Psoas muscle (tissue), 8 donors: ENCODE data around the gene ARHGAP42. TPM values are rescaled to one million over a fixed set of nuclear protein-coding genes. Genes with fewer than 3 reads are reported as not detected.

Experiments
- ATAC-seq, 4 donors: fragments of 200-7000 bp; cut with Tn5 transposase; one replicate each; pipeline ENCODE4 v1.9.1; 2020; ENCODE audit warnings: moderate library complexity in 3 of 4, mild to moderate bottlenecking in 2 of 4
- DNase-seq, 2 donors: peaks; one replicate each; pipeline ENCODE4 v3.0.0-alpha.2; 2020
- H3K27ac ChIP-seq: fragments of 200-600 bp; one replicate; pipeline ENCODE4 v1.8.0; 2022
- H3K27me3 ChIP-seq, 3 donors: fragments of 200-600 bp in 1 of 3; one replicate each; pipeline versions ENCODE4 v1.6.1 to v1.8.0; 2013 to 2022; ENCODE audit warnings: low read length in 2 of 3, mild to moderate bottlenecking in 2 of 3, moderate library complexity in 1 of 3; ENCODE audit not compliant: insufficient read depth in 3 of 3
- H3K36me3 ChIP-seq, 2 donors: fragments of 200-600 bp in 1 of 2; one replicate each; pipeline versions ENCODE4 v1.6.1 to v1.8.0; 2013 to 2022; ENCODE audit warnings: low read depth in 1 of 2, mild to moderate bottlenecking in 1 of 2, moderate library complexity in 1 of 2; ENCODE audit not compliant: insufficient read depth in 1 of 2
- H3K4me1 ChIP-seq: fragments of 200-600 bp; one replicate; pipeline ENCODE4 v1.8.0; 2022
- H3K4me3 ChIP-seq: fragments of 200-600 bp; one replicate; pipeline ENCODE4 v1.8.0; 2022; ENCODE audit warnings: mild to moderate bottlenecking
- H3K9me3 ChIP-seq: fragments of 200-600 bp; one replicate; pipeline ENCODE4 v1.8.0; 2022
- CTCF ChIP-seq: fragments of 200-600 bp; IDR thresholded peaks from one replicate; pipeline ENCODE4 v1.8.0; 2022; ENCODE audit warnings: antibody characterized with exemption
- WGBS, 3 donors: extraction: QIAGEN DNeasy Blood & Tissue Kit; methylation state at CpG; one replicate each; pipeline versions ENCODE4 v1.1.6 to v1.1.7; 2013; 5-methylcytosine and 5-hydroxymethylcytosine counted together
- intact Hi-C, 2 donors: fragments of 100-400 bp; cut with DNase I; formaldehyde crosslinking; loops; one replicate each; pipeline versions ENCODE4 v1.11.0 to v1.14.2; 2022
- polyA plus RNA-seq, 3 donors: library from polyadenylated mRNA; stranded (reverse); fragments of 200-250 nt; gene quantifications; one replicate each; pipeline ENCODE4 v1.2.3, GENCODE V29; 2013
- total RNA-seq, 4 donors: library from RNA; stranded (reverse); fragmentation: NEBNext Ultra II Directional in 2 of 4; extraction: Animal tissue kit (Norgen Biotek cat#: 25700) in 2 of 4; gene quantifications; one replicate each; pipeline versions ENCODE4 v1.2.1 to v1.2.4, GENCODE V29; 2021 to 2023
- donor health status: healthy with polysubstance abuse.
- donor health status: DM: no; HTN: no; CAD: no; lungs with moderate emphysema.
- donor health status: Bipolar disorder and iron deficiency.
- donor health status: healthy.
- donor health status: DM: yes; HTN: yes; CAD: no.
- donor health status: DM: no; HTN: no; CAD: no.
- donor health status: DM: no; HTN: no; CAD: no.
- donor health status: DM: yes; HTN: yes; CAD: no.

ARHGAP42 gene
- total and polyA plus RNA-seq, 7 donors = 3.8 to 12.3 (median 7.2) TPM

GRCh38 chr11:100863080-100863581, 176.0 kb downstream of the ARHGAP42 start:
- ATAC-seq (peak; percentile 61 to 82 (median 72)), DNase-seq (peak in 1 of 2 donors; percentile 15)

GRCh38 chr11:100865443-100866065, 178.5 kb downstream of the ARHGAP42 start:
- Histone ChIP-seq H3K4me3 (no peak overlapping the region), H3K27me3 (no peaks in the 10 kb centered on the region), H3K27ac (no peak overlapping the region), H3K4me1 (no peaks in the 10 kb centered on the region), H3K36me3 (no peaks in the 10 kb centered on the region), H3K9me3 (no peaks in the 10 kb centered on the region)
- whole genome bisulfite sequencing, 3 donors = 82 to 95% (median 95%) methylated on average over 4 of the region's 4 CpGs
- ATAC-seq (no peak), DNase-seq (no peak)
- TF ChIP-seq CTCF = no peak
- intact Hi-C loops = loop anchor here in 1 of 2 donors (10.0 kb wide), 1 partner anchor 59 kb away; no protein-coding TSS in a partner anchor

More at GRCh38 chr11:100863080-100863581, 176.0 kb downstream of the ARHGAP42 start:
- intact Hi-C loops = loop anchor here in 1 of 2 donors (10.0 kb wide), 1 partner anchor 62 kb away; no protein-coding TSS in a partner anchor
- no peak for TF ChIP-seq CTCF
- Histone ChIP-seq H3K9me3 (no peaks in the 10 kb centered on the region), H3K4me3 (no peak overlapping the region), H3K4me1 (no peaks in the 10 kb centered on the region), H3K27me3 (no peaks in the 10 kb centered on the region), H3K36me3 (no peaks in the 10 kb centered on the region), H3K27ac (peak overlapping the region; percentile 41)
- 10 to 27% (median 14%) methylated on average over 2 of the region's 2 CpGs for WGBS, 3 donors

GRCh38 chr11:100866453-100866852, 179.4 kb downstream of the ARHGAP42 start:
- intact Hi-C loops = loop anchor here in 1 of 2 donors (10.0 kb wide), 1 partner anchor 58 kb away; no protein-coding TSS in a partner anchor
- Histone ChIP-seq H3K4me3 (no peak overlapping the region), H3K4me1 (no peaks in the 10 kb centered on the region), H3K36me3 (no peaks in the 10 kb centered on the region), H3K27me3 (no peaks in the 10 kb centered on the region), H3K27ac (no peak overlapping the region), H3K9me3 (no peaks in the 10 kb centered on the region)
- ATAC-seq = no peak
- no peak for DNase-seq
- TF ChIP-seq CTCF = no peak

- Histone ChIP-seq H3K27me3 (no peaks in the 10 kb centered on the region), H3K4me1 (no peaks in the 10 kb centered on the region), H3K36me3 (no peaks in the 10 kb centered on the region), H3K27ac (no peak overlapping the region), H3K4me3 (no peak overlapping the region), H3K9me3 (no peaks in the 10 kb centered on the region)
- intact Hi-C loops = loop anchor here in 1 of 2 donors (10.0 kb wide), 1 partner anchor 57 kb away; no protein-coding TSS in a partner anchor
- WGBS, 3 donors = 78 to 88% (median 80%) methylated on average over 2 of the region's 2 CpGs
- ATAC-seq (no peak), DNase-seq (no peak)
- no peak for TF ChIP-seq CTCF
These were observed 180.5 kb downstream of the ARHGAP42 start for GRCh38 chr11:100867606-100868005.
